HEK293T (cell line): Measurements from ENCODE around the gene CREB5.

Source experiments
- ARNT ChIP-seq: fragments of 450-650 bp; IDR thresholded peaks from 2 replicates; pipeline ENCODE4 v1.6.1; 2017; ENCODE audit warnings: mild to moderate bottlenecking
- BHLHE40 ChIP-seq: fragments of 450-650 bp; IDR thresholded peaks from 2 replicates; pipeline ENCODE4 v1.6.1; 2016; ENCODE audit warnings: mild to moderate bottlenecking, moderate library complexity, borderline replicate concordance
- ELF4 ChIP-seq: fragments of 450-650 bp; IDR thresholded peaks from 2 replicates; pipeline ENCODE4 v1.6.1; 2017; ENCODE audit warnings: antibody characterized with exemption
- FOXA1 ChIP-seq: fragments of 450-650 bp; IDR thresholded peaks from 2 replicates; pipeline ENCODE4 v1.6.1; 2016; ENCODE audit warnings: mild to moderate bottlenecking
- FOXK2 ChIP-seq: fragments of 450-650 bp; IDR thresholded peaks from 2 replicates; pipeline ENCODE4 v1.6.1; 2016; ENCODE audit warnings: mild to moderate bottlenecking
- FOXM1 ChIP-seq: fragments of 450-650 bp; IDR thresholded peaks from 2 replicates; pipeline ENCODE4 v1.6.1; 2017; ENCODE audit warnings: mild to moderate bottlenecking, borderline replicate concordance
- L3MBTL2 ChIP-seq: fragments of 450-650 bp; conservative IDR thresholded peaks from 2 replicates; pipeline ENCODE4 v1.6.1; 2016; ENCODE audit warnings: mild to moderate bottlenecking
- LEF1 ChIP-seq: fragments of 450-650 bp; IDR thresholded peaks from 2 replicates; pipeline ENCODE4 v1.6.1; 2017; ENCODE audit warnings: mild to moderate bottlenecking, borderline replicate concordance
- SP1 ChIP-seq: fragments of 450-650 bp; IDR thresholded peaks from 2 replicates; pipeline ENCODE4 v1.6.1; 2017
- SUZ12 ChIP-seq: fragments of 450-650 bp; IDR thresholded peaks from 2 replicates; pipeline ENCODE4 v1.6.1; 2016; ENCODE audit warnings: mild to moderate bottlenecking
- TARDBP ChIP-seq: fragments of 450-650 bp; IDR thresholded peaks from 2 replicates; pipeline ENCODE4 v1.6.1; 2016

DNA sequence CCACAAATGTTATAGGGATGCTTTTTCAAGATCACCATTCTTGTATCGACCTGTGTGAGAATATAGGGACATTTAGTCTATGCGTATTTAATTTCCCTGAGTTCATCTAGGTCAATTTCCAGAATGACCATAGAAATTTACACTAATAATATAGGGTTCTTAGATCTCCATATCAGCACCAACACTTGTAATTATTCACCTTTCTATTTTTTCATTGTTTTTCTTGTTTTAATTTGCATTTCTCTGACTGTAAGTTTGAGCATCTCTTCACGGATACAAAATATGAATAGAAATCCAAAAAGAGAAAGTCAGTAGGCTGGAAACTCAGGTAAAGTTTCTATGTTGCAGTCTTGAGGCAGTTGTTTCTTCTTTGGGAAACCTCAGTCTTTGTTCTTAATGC lies 134.8 kb downstream of the CREB5 start:
- TF ChIP-seq FOXA1 = no peak
- no peak for TF ChIP-seq FOXM1
- TF ChIP-seq BHLHE40 = no peak
- TF ChIP-seq ARNT = no peak
- no peak for TF ChIP-seq SUZ12
- no peak for TF ChIP-seq SP1
- no peak for TF ChIP-seq L3MBTL2
- TF ChIP-seq FOXK2 = no peak
- no peak for TF ChIP-seq ELF4
- TF ChIP-seq LEF1 = no peak
- no peak for TF ChIP-seq TARDBP
